ENCODE measurements around the gene CRTAC1. TPM values are rescaled to one million over a fixed set of nuclear protein-coding genes. Genes with fewer than 3 reads are reported as not detected.

Gene CRTAC1
- total and polyA plus RNA-seq, 9 of the 15 experiments (the other 6 are each of a cell fraction or from before 2014, with no cell fraction given): not detected

GRCh38 chr10:97895084-97895483, 135.3 kb downstream of the CRTAC1 start (continued):
- TF ChIP-seq NR2C1 (IDR thresholded peaks at IDR 0.05): no peak
- TF ChIP-seq NR2C1 (tag; IDR thresholded peaks at IDR 0.05): no peak
- TF ChIP-seq ZNF717 (CRISPR knock-in tag; IDR thresholded peaks at IDR 0.05): no peak
- no peak for TF ChIP-seq HDAC2 (IDR thresholded peaks at IDR 0.05)
- no peak for TF ChIP-seq MNT (conservative IDR thresholded peaks at IDR 0.05)
- TF ChIP-seq BCOR (IDR thresholded peaks at IDR 0.05): no peak
- TF ChIP-seq ZNF436 (CRISPR knock-in tag; IDR thresholded peaks at IDR 0.05): no peak
- no peak for TF ChIP-seq NBN (IDR thresholded peaks at IDR 0.05; ENCODE audit: low read depth)
- TF ChIP-seq ZNF395 (CRISPR knock-in tag; IDR thresholded peaks at IDR 0.05): no peak
- no peak for TF ChIP-seq MGA (IDR thresholded peaks at IDR 0.05)
